ENCODE measurements around the gene RTEL1.

RTEL1 gene

DNA sequence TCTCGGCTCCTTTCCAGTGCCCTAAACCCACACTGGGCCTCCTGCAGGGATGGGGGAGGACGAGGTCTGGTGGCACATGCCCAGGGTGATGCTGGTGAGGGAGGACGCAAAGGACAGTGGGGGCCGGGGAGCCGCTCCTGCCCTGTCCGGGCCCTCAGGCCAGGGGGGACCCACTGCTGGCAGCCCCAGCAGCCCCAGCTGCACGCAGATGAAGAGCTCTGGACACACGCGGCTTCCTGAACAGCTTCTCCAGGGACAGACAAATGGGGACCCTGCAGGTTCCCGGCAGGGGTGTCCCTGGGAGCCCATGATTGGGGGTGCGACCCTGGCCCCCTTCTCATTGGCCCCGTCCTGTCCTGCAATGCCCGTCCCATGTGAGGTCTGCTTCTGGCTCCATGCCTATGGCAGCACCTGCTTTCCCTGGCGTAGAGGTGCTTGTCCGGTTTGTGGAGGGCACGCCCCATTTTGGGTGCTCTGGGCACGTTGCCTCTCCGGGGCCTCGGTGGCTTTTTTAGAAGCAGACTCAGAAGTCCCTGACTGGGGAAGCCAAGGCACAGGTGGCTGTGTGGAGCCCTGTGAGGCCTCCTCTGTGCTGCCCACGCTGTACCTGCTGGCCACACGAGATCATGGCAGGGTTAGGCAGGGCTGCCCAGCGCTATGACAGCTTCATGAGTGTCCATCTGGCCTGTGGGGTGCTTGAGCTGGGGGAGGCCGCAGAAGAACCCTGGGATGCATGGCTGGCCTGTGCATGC, 22.9 kb downstream of the RTEL1 start:
- Histone ChIP-seq H3K4me2 (ENCODE audit: low read length) (no peak overlapping the region), H3K36me3 (ENCODE audit: control insufficient read depth in 1 of 2, insufficient read depth in 2 of 2, low read length in 2 of 2) (peaks cover 16 to 33% of the 10 kb centered on the region in 2 experiments), H2BK120ac (ENCODE audit: insufficient read depth, low read length, poor library complexity) (peak overlapping the region; percentile 82), H3K18ac (ENCODE audit: low read length) (peak overlapping the region; percentile 56), H3K23ac (ENCODE audit: low read length) (no peak overlapping the region), H3K79me1 (ENCODE audit: low read length) (peaks cover 14% of the 10 kb centered on the region), H3K27ac (ENCODE audit: low read depth, low read length) (peak overlapping the region; percentile 88), H3K27me3 (ENCODE audit: insufficient read depth, low read length) (no peaks in the 10 kb centered on the region), H4K8ac (ENCODE audit: low read depth, low read length) (peak overlapping the region; percentile 66), H3K9ac (ENCODE audit: low read length) (no peak overlapping the region), H3K79me2 (ENCODE audit: control insufficient read depth, insufficient read depth, low read length, poor library complexity) (peaks cover 6% of the 10 kb centered on the region), H4K12ac (ENCODE audit: low read depth, low read length) (peak overlapping the region; percentile 22), H3K14ac (ENCODE audit: low read length) (peak overlapping the region; percentile 72), H3K9me3 (ENCODE audit: insufficient read depth, low read depth, low read length) (peaks cover 8% of the 10 kb centered on the region), H2AK5ac (ENCODE audit: low read length) (peak overlapping the region; percentile 85), H2BK5ac (ENCODE audit: low read depth, low read length, poor library complexity) (peak overlapping the region; percentile 88), H2BK12ac (ENCODE audit: low read length) (peak overlapping the region; percentile 38), H3K4me1 (ENCODE audit: control insufficient read depth in 1 of 2, insufficient read depth in 2 of 2, low read length in 2 of 2) (peaks cover 22 to 24% of the 10 kb centered on the region in 2 experiments), H3K4ac (ENCODE audit: low read depth, low read length) (peak overlapping the region; percentile 23), H3K4me3 (ENCODE audit: low read depth, low read length) (no peak overlapping the region), H4K91ac (ENCODE audit: low read depth, low read length) (peak overlapping the region; percentile 85), H2AFZ (ENCODE audit: insufficient read depth, low read length, poor library complexity) (peak overlapping the region; percentile 53)
- no CpG with 5 or more reads among the region's 23 CpGs for WGBS (ENCODE audit: extremely low coverage, insufficient coverage, insufficient read length)
- DNase-seq, result no peak

- Histone ChIP-seq H3K18ac (ENCODE audit: low read length) (peak overlapping the region; percentile 56), H3K27ac (ENCODE audit: low read depth, low read length) (peak overlapping the region; percentile 88), H3K4ac (ENCODE audit: low read depth, low read length) (peak overlapping the region; percentile 23), H3K14ac (ENCODE audit: low read length) (peak overlapping the region; percentile 72), H3K4me3 (ENCODE audit: low read depth, low read length) (no peak overlapping the region), H2BK120ac (ENCODE audit: insufficient read depth, low read length, poor library complexity) (peak overlapping the region; percentile 82), H3K79me1 (ENCODE audit: low read length) (peaks cover 20% of the 10 kb centered on the region), H2BK5ac (ENCODE audit: low read depth, low read length, poor library complexity) (peak overlapping the region; percentile 88), H3K23ac (ENCODE audit: low read length) (no peak overlapping the region), H2AK5ac (ENCODE audit: low read length) (peak overlapping the region; percentile 85), H3K4me1 (ENCODE audit: control insufficient read depth in 1 of 2, insufficient read depth in 2 of 2, low read length in 2 of 2) (peaks cover 29 to 30% of the 10 kb centered on the region in 2 experiments), H4K8ac (ENCODE audit: low read depth, low read length) (peak overlapping the region; percentile 66), H4K91ac (ENCODE audit: low read depth, low read length) (peak overlapping the region; percentile 85), H3K27me3 (ENCODE audit: insufficient read depth, low read length) (no peaks in the 10 kb centered on the region), H4K12ac (ENCODE audit: low read depth, low read length) (peak overlapping the region; percentile 22), H3K36me3 (ENCODE audit: control insufficient read depth in 1 of 2, insufficient read depth in 2 of 2, low read length in 2 of 2) (peaks cover 14 to 29% of the 10 kb centered on the region in 2 experiments), H3K4me2 (ENCODE audit: low read length) (no peak overlapping the region), H2AFZ (ENCODE audit: insufficient read depth, low read length, poor library complexity) (peak overlapping the region; percentile 53), H3K9me3 (ENCODE audit: insufficient read depth, low read depth, low read length) (peaks cover 6% of the 10 kb centered on the region), H3K9ac (ENCODE audit: low read length) (no peak overlapping the region), H3K79me2 (ENCODE audit: control insufficient read depth, insufficient read depth, low read length, poor library complexity) (peaks cover 6% of the 10 kb centered on the region), H2BK12ac (ENCODE audit: low read length) (peak overlapping the region; percentile 38)
- DNase-seq, result peak in 1 of 2 donors; percentile 12
- WGBS (ENCODE audit: extremely low coverage, insufficient coverage, insufficient read length), result no CpG with 5 or more reads among the region's 13 CpGs
Observed at GRCh38 chr20:63681609-63682142, 23.6 kb downstream of the RTEL1 start.

DNA sequence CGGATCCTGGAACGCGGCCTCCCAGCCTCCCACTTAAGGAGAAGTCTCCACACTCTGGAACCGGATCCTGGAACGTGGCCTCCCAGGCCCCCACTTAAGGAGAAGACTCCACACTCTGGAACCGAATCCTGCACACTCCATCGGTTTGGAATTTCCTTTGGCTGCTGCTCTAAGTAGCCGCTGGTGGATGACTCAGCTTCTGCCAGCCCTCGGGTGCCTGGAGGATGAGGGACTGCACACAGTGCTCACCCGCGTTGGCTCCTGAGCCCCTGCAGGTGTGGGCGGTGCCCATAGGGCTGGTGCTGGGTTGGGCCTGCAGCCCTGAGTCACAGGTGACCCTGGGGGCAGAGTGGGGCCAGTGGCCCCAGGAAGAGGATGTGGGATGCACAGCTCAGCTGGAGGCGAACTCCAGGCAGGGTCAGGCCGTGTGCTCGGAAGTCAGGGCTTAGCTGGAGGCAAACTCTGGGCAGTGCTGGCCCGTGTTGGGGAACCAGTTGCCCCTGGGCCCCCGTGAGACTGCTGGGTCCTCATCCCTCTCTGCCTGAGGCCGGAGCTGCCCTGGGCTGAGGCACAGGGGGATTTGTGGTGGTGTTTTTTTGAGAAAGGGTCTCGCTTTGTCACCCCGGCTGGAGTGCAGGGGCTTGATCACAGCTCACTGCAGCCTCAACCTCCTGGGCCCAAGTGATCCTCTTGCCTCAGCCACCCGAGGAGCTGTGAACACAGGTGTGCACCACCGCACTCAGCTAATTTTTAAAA, 24.4 kb downstream of the RTEL1 start:
- Histone ChIP-seq H3K4ac (ENCODE audit: low read depth, low read length) (no peak overlapping the region), H2BK12ac (ENCODE audit: low read length) (peak overlapping the region; percentile 39), H3K23ac (ENCODE audit: low read length) (no peak overlapping the region), H3K27ac (ENCODE audit: low read depth, low read length) (peak overlapping the region; percentile 88), H3K4me3 (ENCODE audit: low read depth, low read length) (no peak overlapping the region), H3K9me3 (ENCODE audit: insufficient read depth, low read depth, low read length) (peaks cover 6% of the 10 kb centered on the region), H2AK5ac (ENCODE audit: low read length) (peak overlapping the region; percentile 7), H3K9ac (ENCODE audit: low read length) (no peak overlapping the region), H4K91ac (ENCODE audit: low read depth, low read length) (peak overlapping the region; percentile 85), H3K79me2 (ENCODE audit: control insufficient read depth, insufficient read depth, low read length, poor library complexity) (peaks cover 6% of the 10 kb centered on the region), H3K18ac (ENCODE audit: low read length) (peak overlapping the region; percentile 11), H2BK120ac (ENCODE audit: insufficient read depth, low read length, poor library complexity) (peak overlapping the region; percentile 46), H4K8ac (ENCODE audit: low read depth, low read length) (peak overlapping the region; percentile 55), H3K27me3 (ENCODE audit: insufficient read depth, low read length) (no peaks in the 10 kb centered on the region), H3K36me3 (ENCODE audit: control insufficient read depth in 1 of 2, insufficient read depth in 2 of 2, low read length in 2 of 2) (peaks cover 11 to 25% of the 10 kb centered on the region in 2 experiments), H2AFZ (ENCODE audit: insufficient read depth, low read length, poor library complexity) (peak overlapping the region; percentile 6), H4K12ac (ENCODE audit: low read depth, low read length) (no peak overlapping the region), H3K4me1 (ENCODE audit: control insufficient read depth in 1 of 2, insufficient read depth in 2 of 2, low read length in 2 of 2) (peaks cover 37 to 39% of the 10 kb centered on the region in 2 experiments), H3K14ac (ENCODE audit: low read length) (peak overlapping the region; percentile 48), H2BK5ac (ENCODE audit: low read depth, low read length, poor library complexity) (peak overlapping the region; percentile 88), H3K79me1 (ENCODE audit: low read length) (peaks cover 27% of the 10 kb centered on the region), H3K4me2 (ENCODE audit: low read length) (peak overlapping the region; percentile 23)
- WGBS (ENCODE audit: extremely low coverage, insufficient coverage, insufficient read length), result no CpG with 5 or more reads among the region's 22 CpGs
- peak; percentile 99 to 100 for DNase-seq

- no peak overlapping the region for H3K18ac ChIP-seq (ENCODE audit: low read length)
- peaks cover 6% of the 10 kb centered on the region for H3K79me2 ChIP-seq (ENCODE audit: control insufficient read depth, insufficient read depth, low read length, poor library complexity)
- no peak overlapping the region for H2AK5ac ChIP-seq (ENCODE audit: low read length)
- H2AFZ ChIP-seq (ENCODE audit: insufficient read depth, low read length, poor library complexity), result no peak overlapping the region
- H3K27ac ChIP-seq (ENCODE audit: low read depth, low read length), result no peak overlapping the region
- no peak overlapping the region for H3K4me3 ChIP-seq (ENCODE audit: low read depth, low read length)
- no peak overlapping the region for H3K9ac ChIP-seq (ENCODE audit: low read length)
- no peak overlapping the region for H2BK120ac ChIP-seq (ENCODE audit: insufficient read depth, low read length, poor library complexity)
- no peak overlapping the region for H3K23ac ChIP-seq (ENCODE audit: low read length)
- H4K91ac ChIP-seq (ENCODE audit: low read depth, low read length), result no peak overlapping the region
- H3K9me3 ChIP-seq (ENCODE audit: insufficient read depth, low read depth, low read length), result peaks cover 6% of the 10 kb centered on the region
- no peak for DNase-seq
- peaks cover 37 to 39% of the 10 kb centered on the region in 2 experiments for H3K4me1 ChIP-seq (ENCODE audit: control insufficient read depth in 1 of 2, insufficient read depth in 2 of 2, low read length in 2 of 2)
- no peak overlapping the region for H4K8ac ChIP-seq (ENCODE audit: low read depth, low read length)
- H2BK12ac ChIP-seq (ENCODE audit: low read length), result peak overlapping the region; percentile 34
- no peak overlapping the region for H4K12ac ChIP-seq (ENCODE audit: low read depth, low read length)
- WGBS (ENCODE audit: extremely low coverage, insufficient coverage, insufficient read length), result no CpG with 5 or more reads among the region's 21 CpGs
- no peak overlapping the region for H3K4ac ChIP-seq (ENCODE audit: low read depth, low read length)
- H2BK5ac ChIP-seq (ENCODE audit: low read depth, low read length, poor library complexity), result no peak overlapping the region
- no peak overlapping the region for H3K4me2 ChIP-seq (ENCODE audit: low read length)
- H3K79me1 ChIP-seq (ENCODE audit: low read length), result peaks cover 27% of the 10 kb centered on the region
- H3K27me3 ChIP-seq (ENCODE audit: insufficient read depth, low read length), result no peaks in the 10 kb centered on the region
- H3K14ac ChIP-seq (ENCODE audit: low read length), result no peak overlapping the region
- peaks cover under 1 to 8% of the 10 kb centered on the region in 2 experiments for H3K36me3 ChIP-seq (ENCODE audit: control insufficient read depth in 1 of 2, insufficient read depth in 2 of 2, low read length in 2 of 2)
Observed at GRCh38 chr20:63685269-63686026, 27.3 kb downstream of the RTEL1 start.

Data from trophoblast cell (in vitro differentiated cells and primary cell).